Skin epidermis (tissue), 12 donors: Measurements from ENCODE around the gene UMPS.

ENCODE experiments used
- H3K27ac ChIP-seq, 21 experiments: fragments of 200-600 bp; sonication (generic) in 11 of 21; one replicate each; pipeline ENCODE4 v1.5.0; 2020; ENCODE audit warnings: mild to moderate bottlenecking in 3 of 21, inconsistent platforms in 2 of 21, moderate library complexity in 2 of 21
- H3K4me3 ChIP-seq, 7 experiments: fragments of 200-600 bp; sonication (generic) in 2 of 7; one replicate each; pipeline ENCODE4 v1.5.0; 2020; ENCODE audit warnings: inconsistent platforms in 2 of 7, mild to moderate bottlenecking in 2 of 7, moderate library complexity in 1 of 7

UMPS gene

DNA sequence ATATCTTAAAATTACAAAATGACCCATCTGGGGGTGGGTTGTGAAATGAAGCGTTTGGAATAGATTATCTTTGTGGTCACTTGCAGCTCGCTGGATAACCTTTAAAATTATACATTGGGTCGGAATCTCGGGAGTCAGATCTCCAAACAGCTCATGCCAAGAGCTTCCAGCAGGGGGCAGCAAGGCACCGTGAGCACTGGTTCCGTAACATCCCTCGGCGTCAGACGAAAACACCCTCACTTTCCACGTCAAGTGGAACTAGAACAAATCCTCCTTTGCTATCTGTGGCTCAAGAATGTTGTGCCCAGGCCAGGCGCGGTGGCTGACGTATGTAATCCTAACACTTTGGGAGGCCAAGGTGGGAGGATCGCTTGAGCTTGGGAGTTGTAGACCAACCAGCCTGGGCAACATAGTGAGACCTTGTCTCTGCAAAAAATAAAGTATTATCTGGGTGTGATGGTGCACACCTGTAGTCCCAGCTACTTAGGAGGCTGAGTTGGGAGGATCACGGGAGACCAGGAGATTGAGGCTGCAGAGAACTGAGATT lies 31.1 kb downstream of the UMPS start:
- Histone ChIP-seq H3K27ac (peak overlapping the region in 4 of 21 experiments; percentile 2 to 34 (median 28)), H3K4me3 (no peak overlapping the region)

DNA sequence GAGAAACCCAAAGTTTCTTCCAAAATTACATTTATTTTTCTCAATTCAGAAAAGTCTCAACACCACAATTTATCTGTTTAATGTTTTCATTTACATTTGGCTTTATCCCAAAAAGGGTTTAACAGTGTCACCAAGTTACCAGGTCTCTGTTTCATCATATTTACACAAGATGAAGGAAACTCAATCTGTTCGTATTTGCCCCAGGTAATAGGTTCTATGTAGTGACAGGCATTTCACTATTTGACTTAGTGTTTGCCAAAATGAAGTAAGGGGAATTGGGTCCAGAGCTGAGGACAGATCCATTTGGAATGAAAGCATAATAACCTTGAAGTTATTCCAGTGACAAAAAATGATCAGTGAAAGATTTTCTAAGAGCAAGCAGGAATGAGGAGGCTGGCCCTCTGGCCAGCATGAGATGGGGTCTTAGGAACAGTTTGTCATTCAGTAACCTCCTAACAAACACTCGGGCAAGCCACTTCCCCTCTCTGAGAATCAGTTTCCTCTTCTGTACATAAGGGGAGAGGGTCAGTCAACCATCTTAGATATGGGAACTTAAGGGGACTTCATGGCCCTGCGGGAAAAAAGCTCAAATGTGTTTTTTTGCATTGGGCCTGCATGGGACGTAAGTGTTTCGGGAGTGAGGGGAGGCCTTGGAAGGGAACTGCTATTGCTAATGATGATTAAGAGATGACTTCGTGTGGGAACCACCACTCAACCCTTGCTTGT lies 31.8 kb downstream of the UMPS start:
- H3K4me3 ChIP-seq = no peak overlapping the region
- H3K27ac ChIP-seq = peak overlapping the region in 5 of 21 experiments; percentile 20 to 45 (median 35)

DNA sequence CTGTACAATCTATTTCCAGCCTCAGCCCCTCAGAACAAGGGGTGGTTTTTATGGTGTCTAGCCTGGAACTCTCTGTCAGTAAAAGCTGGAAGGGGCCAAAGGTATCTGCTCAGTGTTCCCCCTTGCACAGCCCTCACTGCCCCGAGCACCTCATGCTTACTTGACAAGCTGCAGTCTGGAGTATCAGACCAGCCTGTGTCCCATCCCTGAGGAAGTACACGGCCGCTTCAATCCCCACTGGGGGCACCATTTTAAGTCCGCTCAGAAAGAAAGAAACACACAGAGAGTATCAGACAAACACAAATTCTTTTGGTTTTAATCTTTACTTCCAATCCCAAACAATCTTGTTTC lies 32.4 kb downstream of the UMPS start:
- Histone ChIP-seq H3K27ac (peak overlapping the region in 3 of 21 experiments; percentile 20 to 45 (median 35)), H3K4me3 (no peak overlapping the region)

DNA sequence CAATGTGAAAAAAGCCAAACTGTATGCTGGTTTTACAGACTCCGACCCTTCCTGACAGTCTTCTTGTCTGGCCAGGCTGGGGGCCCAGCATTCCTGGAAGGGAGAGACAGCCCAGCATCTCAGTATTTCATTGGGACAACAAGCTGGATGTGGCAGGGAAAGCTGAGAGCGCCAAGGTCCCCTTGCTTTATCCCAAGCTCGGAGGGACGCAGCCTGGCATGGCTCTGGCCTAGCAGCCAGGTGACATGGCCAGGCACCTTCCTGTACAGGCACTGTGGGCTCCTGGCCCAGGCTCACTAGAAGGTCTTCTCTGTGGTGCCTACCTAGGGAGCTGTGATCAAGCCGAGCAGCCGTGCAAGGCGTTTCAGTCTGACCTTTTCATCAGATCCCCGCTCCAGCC lies 33.0 kb downstream of the UMPS start:
- no peak overlapping the region for H3K4me3 ChIP-seq
- no peak overlapping the region for H3K27ac ChIP-seq

DNA sequence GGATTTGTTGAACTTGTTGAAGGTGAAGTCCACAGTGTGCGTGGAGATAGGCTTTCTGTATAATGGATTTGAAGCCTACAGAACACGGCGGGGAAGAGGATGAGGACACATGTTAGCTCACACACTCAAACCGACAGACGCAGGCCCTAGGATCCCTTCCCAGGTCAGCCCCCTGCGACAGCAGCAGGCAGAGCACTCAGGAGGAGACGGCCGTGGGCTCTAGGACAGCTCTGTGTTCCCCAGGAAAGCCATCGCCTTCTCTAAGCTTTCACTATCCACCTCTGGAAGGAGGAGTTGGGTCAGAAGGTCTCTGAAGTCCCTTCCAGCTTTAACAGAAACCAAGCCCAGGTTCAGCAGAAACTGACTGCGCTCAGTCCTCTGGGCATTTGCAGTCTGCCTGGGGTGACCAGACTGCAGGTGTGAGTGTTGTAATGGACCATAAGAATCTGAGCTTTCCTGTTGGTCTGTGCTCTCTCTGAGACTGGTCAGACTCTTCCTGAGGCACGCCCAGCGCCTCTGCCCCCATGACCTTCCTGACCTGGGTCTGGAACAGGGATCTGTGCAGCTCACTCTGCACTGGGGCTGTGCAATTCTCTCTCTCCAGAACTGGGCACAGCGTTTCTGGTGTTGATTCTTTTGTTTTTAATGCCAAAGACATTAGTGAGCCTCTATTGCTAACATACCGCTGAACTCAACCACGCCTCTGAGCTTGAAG lies 33.5 kb downstream of the UMPS start:
- peak overlapping the region in 2 of 21 experiments; percentile 36 to 42 for H3K27ac ChIP-seq
- H3K4me3 ChIP-seq = no peak overlapping the region

GRCh38 chr3:124764746-124765145 lies 34.5 kb downstream of the UMPS start:
- Histone ChIP-seq H3K27ac (peak overlapping the region in 5 of 21 experiments; percentile 20 to 36 (median 24)), H3K4me3 (no peak overlapping the region)

DNA sequence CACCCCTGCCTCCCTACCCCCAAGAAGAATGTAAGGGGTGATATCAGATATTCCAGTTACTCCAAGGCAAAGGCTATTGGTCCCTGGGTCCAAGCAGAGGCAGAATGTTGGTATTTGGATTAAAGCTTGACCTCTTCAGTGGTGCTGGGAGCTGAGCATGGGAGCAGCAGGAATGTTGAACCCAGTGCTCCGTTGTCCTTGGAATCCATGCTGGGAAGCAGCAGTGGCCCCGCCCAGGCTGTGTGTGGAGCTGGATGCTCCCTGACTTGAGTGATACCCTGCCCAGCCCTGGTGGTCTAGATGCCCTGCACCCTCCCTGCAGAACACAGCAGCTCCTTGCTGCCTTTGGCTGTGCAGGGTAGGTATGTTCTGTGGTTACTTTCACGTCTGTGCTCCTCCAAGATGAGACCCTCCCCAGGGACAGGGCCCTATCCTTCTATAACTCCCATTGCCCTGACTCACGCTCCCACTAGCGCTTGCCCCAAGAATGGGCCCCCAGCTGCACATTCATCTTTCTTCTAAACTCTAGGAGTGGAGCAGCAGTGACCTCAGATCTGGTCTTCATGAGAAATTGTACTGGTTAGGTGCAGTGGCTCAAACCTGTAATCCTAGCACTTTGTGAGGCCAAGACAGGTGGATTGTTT lies 35.1 kb downstream of the UMPS start:
- Histone ChIP-seq H3K27ac (peak overlapping the region in 5 of 21 experiments; percentile 22 to 47 (median 36)), H3K4me3 (no peak overlapping the region)

GRCh38 chr3:124766113-124767095 lies 36.2 kb downstream of the UMPS start:
- H3K4me3 ChIP-seq = no peak overlapping the region
- peak overlapping the region in 10 of 21 experiments; percentile 9 to 70 (median 22) for H3K27ac ChIP-seq

DNA sequence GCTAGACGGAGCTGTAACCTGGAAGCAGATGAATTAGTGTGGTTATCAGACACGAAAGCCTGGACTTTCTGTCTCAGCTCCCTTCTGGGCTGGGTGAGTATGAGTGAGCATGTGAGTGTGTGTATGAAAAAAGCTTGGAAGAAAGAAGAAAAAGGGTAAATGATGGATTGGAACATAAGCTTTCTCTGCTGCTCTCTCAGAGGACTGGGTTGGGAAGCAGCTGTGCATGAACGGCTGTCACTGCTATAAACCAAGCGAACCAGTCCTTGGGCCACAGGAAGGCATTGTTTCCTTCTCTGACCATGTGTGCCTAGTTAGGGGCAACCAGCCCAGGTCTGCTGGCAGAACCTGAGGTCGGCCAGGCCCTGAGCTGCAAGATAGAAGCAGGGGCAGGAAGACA lies 37.0 kb downstream of the UMPS start:
- peak overlapping the region in 8 of 21 experiments; percentile 7 to 70 (median 22) for H3K27ac ChIP-seq
- no peak overlapping the region for H3K4me3 ChIP-seq

GRCh38 chr3:124767691-124768090 lies 37.4 kb downstream of the UMPS start:
- Histone ChIP-seq H3K27ac (peak overlapping the region in 3 of 21 experiments; percentile 7 to 70 (median 18)), H3K4me3 (no peak overlapping the region)

DNA sequence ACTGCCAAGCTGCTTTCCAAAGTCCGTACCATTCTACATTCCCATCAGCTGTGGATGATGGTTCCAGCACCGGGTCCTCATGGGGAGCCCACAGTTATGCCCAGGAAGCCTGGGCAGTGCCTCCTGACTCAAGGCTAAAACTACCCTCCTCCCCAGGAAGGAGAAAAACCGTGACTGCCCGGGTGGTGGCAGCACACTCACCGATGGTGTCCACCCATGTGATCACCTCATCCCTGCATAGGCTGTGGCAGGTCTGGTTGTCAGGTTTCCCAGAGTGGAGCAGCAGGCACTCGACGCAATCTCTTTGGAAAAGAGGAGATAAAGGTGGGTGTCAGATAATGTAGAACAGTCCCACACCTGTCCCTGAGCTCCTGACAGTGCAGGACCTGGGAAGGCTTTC lies 38.6 kb downstream of the UMPS start:
- H3K4me3 ChIP-seq = no peak overlapping the region
- H3K27ac ChIP-seq = peak overlapping the region in 3 of 21 experiments; percentile 0 to 75 (median 29)

GRCh38 chr3:124769462-124769861 lies 39.2 kb downstream of the UMPS start:
- H3K27ac ChIP-seq = peak overlapping the region in 3 of 21 experiments; percentile 31 to 75 (median 39)
- H3K4me3 ChIP-seq = no peak overlapping the region

DNA sequence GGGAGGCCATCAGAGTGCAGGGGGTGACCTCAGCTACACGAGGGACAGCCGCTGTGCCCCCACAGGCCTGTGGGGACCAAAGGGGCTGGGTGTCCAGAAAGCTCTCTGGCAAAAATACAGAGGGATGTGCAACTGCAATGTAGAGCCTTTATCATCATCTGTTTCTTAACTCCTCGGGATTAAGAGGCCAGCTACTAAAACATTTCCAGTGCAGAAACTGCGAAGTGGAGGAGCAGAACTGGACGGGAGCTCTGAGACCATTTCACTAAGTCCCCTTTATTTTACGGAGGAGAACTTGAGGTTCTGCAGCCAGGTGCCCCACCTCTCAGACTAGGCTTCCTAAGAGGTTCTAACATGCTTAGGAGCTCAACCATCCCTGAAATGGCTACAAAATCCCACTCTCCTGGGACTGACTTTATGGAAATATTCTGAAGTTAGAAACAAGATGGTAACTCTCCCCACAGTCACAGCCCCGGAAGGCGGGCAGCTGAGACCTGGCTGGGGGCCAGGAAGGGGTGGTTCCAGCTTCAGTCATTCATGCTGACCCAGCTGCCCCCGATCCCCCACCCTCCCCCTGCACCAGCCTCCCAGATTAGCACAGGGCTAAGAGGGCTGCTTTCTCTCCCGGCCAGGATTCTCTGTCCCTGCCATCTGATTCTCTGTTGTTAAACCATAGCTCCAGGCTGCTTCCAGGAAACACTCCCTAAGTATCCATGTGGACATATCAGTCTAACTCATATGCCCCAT lies 40.3 kb downstream of the UMPS start:
- Histone ChIP-seq H3K27ac (peak overlapping the region in 7 of 21 experiments; percentile 12 to 75 (median 31)), H3K4me3 (no peak overlapping the region)

GRCh38 chr3:124771083-124771445 lies 40.8 kb downstream of the UMPS start:
- H3K4me3 ChIP-seq = no peak overlapping the region
- peak overlapping the region in 5 of 21 experiments; percentile 16 to 75 (median 39) for H3K27ac ChIP-seq

GRCh38 chr3:124772081-124772831 lies 42.0 kb downstream of the UMPS start:
- H3K27ac ChIP-seq = peak overlapping the region in 8 of 21 experiments; percentile 6 to 66 (median 48)
- no peak overlapping the region for H3K4me3 ChIP-seq

- Histone ChIP-seq H3K27ac (peak overlapping the region in 5 of 21 experiments; percentile 14 to 67 (median 48)), H3K4me3 (no peak overlapping the region)
These were observed 43.4 kb downstream of the UMPS start for GRCh38 chr3:124773351-124774326.
